T-helper 2 cell treated with Interferon-gamma antibody and Interleukin-4, amounts not matched to agents 100 ng/mL and 5 ng/mL, for 36 hours (primary cell): Measurements from ENCODE around the gene NPAS2. TPM values are rescaled to one million over a fixed set of nuclear protein-coding genes. Genes with fewer than 3 reads are reported as not detected.

ENCODE experiments used
- intact Hi-C: fragments of 100-400 bp; cut with micrococcal nuclease; formaldehyde crosslinking; loops from one replicate; pipeline ENCODE4 v1.15.1; 2023
- total RNA-seq: library from RNA; stranded (reverse); gene quantifications from 2 replicates; pipeline ENCODE4 v1.2.3, GENCODE V29; 2022

NPAS2 gene
- total RNA-seq, 1 donor from 2014 or later, result 5.2 TPM

DNA sequence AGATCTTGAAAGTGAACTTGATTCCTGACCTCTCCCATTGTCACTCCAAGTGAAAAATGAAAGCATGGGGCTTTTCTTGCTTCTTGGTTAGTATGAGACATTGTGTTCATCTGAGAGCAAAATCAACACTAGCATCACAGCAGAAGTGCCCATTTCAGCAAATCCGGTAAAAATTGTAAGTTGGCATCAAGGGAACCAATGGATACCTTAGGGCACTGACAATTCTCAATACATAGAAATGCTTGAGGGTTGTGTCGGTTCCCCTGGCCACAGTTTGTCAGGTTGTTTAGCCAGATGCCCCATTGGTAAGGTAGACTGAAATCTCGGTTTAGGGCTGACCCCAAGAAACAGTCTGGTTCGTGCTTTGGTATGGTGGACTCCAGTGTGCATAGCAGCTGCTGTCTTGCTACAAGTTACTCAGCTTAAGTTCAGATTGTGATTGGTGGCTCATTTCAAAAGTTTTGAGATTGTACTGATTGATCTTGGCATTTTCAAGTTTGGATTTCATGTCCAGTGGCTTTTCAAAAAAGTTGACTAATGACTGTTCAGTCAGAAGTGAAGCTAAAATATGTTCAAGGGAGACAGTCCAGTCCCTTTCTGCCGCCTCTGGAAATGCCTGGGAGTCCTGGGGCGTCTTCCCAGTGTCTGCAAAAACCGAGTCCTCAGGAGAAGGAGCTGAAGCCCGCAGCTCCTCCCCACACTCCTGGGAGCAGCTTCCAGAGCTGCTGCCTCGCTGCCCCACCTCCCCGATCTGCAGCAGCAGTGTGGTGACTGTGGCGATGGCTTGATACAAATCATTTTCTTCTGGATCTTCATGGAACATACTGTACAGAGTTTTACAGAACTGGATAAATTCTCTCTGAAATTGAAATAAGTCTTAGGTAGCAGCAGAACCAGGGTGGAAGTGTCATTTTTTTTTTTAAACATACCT, 187.7 kb downstream of the NPAS2 start:
- intact Hi-C loops, result no loop called here

DNA sequence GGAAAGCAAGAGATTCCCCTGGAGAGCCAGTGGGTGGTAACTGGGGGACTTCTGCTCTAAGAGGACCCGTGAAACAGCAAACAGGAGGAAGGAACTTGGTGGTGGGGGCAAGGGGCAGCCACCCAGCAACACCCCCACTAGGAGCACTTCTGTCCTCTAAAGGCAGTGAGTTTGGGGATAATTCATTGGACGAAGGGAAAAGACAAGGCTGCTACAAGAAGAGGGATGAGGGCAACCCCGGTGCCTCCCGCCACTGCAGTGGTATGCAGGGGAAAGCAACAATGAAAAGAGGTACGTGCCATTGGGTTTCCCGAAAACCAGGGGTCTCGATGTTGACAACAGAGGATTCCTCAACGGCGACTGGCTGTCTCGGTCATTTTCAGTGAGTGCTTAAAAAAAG, 191.2 kb downstream of the NPAS2 start:
- intact Hi-C loops, result no loop called here

DNA sequence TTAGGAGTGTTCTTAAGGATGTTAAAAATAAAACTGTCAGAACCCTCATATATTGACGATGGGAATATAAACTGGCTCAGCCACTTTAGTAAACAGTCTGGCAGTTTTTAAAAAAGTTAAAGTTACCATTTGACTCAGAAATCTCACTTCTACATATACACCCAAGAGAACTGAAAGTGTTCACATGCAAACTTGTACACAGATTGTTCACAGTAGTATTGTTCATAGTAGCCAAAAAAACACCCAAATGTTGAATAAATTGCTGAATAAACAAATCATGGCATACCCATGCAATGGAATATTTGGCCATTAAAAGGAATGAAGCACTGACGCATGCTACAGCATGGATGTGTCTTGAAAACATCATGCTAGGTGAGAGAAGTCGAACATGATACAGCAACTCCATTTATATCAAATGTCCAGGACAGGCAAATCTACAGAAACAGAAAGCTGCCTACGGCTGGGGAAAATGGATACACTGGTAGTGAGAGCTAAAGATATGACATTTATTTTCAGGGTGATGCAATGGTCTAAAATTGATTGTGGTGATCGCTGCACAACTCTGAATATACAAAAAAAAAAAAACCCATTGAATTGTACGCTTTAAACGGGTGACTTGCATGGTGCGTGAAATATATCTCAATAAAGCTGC, 192.2 kb downstream of the NPAS2 start:
- intact Hi-C loops, result loop anchor here (1.0 kb wide), 1 partner anchor 193 kb away; no protein-coding TSS in a partner anchor

DNA sequence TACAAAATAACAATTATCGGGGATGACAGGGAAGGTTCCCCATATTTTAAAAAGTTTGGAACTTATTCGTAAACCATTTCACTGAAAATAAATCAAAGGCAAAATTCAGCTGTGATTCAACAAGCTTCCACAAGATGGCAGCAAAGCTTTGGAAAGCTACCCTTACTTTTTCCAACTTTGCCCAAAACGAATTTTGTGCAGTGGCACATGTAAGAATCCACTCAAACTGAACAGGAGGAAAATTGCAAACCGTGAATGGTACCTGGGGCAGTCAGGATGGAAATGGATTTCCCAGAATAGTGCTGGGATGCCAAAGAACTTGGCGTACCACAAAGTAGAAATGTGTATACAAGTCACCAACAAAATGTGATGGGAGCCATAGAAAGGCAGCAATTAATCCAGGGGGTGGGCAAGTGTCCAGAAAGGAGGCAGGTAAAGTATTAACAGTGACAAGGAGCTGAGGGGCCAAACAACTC, 192.8 kb downstream of the NPAS2 start:
- intact Hi-C loops, result loop anchor here (1.0 kb wide), 1 partner anchor 193 kb away; no protein-coding TSS in a partner anchor

DNA sequence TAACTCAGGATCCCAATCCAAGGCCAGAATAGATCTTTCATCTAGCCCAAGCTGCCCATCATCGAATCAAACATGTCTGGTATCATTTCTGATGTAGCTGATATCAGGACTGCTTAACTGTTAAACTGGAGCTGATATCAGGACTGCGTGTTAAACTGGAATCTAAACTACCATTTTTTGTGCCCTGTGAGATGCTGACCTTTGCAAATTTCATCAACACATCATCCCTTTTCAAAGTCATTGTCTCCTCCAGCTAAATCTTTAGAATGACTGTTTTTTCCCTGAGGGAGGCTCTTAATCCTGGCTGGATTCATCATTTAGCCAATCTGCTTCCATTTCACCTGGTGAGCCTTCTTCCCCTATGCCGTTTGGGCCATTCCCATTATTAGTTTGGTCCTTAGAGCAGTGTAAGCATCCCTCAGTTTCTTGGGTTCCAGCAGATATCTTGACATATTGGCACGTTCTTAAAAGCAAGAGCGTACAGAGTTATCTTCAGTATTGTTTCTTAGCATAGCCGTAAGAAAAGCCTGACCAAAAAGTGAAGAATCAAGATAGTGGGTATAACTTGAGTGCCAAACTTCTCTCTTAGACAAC, 194.4 kb downstream of the NPAS2 start:
- intact Hi-C loops, result no loop called here

DNA sequence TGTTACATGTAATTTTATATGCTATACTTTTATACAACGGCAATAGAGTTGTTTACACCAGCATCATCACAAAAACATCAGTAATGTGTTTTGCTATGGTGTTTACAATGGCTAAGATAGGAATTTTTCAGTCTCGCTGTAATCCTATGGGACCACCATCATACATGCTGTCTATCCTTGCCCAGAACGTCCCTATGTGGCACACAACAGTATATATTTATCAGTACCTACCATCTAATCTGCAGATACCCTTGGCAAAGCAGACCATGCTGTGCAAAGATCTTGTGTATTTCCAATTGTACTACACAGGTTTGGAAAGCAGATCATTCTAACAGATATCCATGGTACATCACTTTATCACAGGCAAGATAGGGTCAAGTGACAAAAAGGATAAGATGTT, 197.4 kb downstream of the NPAS2 start:
- intact Hi-C loops, result no loop called here

DNA sequence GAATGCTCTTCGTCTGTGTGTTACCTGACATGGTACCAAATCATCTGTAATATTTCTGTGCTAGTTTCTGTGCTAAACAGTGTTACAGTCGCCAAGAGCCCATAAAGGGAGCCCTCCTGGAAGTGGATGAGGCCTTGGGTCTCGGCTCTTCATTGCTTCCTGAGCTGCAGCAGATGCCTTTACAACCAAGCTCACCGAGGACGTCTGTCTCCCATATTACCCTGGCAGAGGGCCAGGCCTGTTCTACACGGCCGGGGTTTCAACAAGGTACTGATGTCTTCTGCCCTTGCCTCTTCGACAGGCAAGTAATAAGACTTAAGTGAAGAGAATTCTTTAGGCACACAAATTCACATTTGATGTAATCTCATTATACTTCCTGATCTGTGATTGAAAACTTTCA, 199.0 kb downstream of the NPAS2 start:
- intact Hi-C loops, result no loop called here

DNA sequence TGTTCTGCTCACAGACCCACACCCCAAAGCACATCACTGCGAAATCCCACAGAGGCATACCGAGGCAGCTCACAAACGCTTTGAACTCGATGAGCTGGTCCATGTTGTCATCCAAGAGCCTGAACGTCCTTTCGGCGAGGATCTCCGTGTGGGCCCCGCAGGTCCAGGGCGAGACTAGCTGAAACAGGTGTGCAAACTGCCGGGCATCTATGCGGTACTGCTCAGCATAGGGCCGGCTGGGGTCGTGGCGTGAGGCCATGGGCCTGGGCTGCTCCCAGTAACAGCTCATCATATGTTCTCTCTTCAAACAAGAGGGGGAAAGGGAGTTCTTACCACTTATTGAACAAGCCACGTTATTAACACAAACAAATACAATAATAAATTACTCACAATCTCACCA, 202.3 kb downstream of the NPAS2 start:
- intact Hi-C loops, result no loop called here

DNA sequence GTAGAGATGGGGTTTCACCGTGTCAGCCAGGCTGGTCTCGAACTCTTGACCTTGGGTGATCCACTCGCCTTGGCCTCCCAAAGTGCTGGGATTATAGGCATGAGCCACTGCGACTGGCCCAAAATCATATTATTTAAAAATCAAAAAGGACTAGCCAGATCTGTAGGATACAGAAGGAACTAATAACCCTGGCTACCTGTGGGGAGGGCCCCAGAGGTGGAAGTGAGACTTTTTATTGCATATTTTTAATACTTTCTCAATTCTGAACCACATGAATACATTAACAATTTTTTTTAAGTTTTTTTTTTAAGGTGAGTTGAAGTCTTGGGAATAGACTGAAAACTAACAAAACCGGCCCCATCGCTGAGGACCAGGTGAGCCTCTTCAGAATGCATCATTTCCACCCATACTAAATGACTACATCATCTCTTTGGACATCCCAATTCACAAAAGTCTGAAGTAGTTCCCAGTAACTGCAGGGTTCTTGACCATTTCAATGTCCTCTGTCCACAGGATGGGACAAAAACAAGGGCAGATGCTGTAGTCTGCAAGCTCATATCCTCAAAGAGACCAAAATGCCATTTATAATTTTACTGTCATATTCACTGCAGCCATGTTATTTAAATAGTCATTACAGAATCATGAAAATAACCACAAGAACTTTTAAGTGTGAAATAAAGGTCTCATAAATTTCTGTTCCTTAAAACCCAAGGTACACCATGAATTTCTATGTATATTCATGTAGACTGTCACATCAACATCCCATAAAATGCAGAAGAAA, 203.6 kb downstream of the NPAS2 start:
- intact Hi-C loops, result no loop called here

DNA sequence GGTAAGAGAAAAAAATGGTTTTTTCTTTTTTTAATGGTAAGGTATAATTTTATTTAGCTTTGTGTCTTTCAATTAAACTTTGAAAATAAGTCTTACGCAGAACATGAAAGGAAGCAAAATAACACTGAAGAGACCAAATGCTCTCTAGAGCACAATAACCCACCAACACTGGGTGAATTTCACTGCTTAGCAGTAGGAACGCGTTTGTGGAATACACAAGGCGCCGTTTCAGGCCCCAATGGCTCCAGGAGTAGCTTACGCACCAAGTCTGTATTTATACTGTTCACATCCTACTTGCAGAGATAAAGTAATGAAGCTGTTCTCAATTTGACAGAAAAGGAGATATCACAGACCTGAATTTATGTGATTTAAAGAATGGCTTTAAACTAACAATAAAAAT, 205.6 kb downstream of the NPAS2 start:
- intact Hi-C loops, result no loop called here

DNA sequence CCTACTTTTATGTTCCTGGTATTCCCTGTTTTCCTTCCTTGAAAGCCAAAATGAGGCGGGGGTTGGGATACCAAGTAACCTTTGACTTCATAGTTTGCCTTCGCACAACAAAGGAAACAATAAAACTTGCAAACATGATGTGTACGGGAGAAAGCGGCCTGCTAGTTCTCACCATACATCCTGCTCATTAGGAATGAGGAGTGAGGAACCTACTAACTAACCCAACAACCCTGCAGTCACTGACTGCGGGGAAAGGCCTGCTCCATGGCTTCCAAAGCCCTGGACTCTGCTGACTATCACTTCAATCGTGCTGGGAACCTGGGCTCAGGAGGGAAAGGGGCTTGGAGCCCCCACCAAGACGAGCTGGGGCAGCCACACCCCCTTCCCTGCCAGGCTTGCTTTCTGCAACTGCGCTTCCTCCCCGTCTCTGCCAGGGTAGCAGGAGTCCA, 206.3 kb downstream of the NPAS2 start:
- intact Hi-C loops, result no loop called here

DNA sequence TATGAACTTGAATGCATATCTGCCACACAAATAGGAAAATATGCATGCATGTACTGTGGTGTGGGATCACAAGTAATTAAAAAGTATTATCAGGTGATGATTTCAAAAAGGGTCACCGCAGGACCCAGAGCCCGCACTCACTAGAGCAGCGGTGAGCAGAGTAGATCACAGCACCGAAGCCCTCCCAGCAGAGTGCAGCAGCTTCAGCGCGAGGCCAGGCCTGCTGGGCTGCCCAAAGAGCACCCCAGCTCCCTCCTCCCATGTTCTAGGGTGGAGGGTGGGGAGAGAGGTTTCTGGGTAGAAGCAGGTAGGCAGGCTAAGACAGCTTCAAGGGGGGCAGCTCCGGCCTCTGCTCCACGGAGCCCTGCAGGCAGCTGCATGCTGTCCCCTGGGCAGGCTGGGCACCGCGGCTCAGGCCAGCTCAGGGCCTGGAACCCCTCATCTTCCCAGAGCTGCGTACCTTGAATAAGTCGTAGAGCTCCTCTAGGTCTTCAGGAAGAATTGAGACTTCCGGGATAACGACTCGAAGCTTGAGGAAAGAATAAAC, 207.1 kb downstream of the NPAS2 start:
- intact Hi-C loops, result no loop called here

DNA sequence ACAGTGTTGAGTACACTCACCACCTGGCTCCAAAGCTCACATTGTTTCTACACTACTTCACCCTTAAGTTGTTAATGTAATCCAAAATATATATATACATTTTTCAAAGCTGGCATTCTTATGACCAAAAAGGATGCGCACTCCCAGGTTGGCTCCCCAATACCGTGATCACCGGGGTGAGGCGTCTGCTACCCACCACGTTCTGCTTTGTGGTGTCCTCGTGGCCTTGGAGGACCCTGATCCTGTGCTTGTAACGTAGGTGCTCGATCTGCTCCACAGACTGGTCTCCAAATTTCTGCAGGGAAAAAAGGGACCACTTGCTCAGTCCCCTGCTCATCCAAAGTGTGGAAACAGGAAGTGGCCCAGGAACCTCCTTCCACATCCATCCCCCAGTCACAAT, 207.9 kb downstream of the NPAS2 start:
- intact Hi-C loops, result no loop called here

DNA sequence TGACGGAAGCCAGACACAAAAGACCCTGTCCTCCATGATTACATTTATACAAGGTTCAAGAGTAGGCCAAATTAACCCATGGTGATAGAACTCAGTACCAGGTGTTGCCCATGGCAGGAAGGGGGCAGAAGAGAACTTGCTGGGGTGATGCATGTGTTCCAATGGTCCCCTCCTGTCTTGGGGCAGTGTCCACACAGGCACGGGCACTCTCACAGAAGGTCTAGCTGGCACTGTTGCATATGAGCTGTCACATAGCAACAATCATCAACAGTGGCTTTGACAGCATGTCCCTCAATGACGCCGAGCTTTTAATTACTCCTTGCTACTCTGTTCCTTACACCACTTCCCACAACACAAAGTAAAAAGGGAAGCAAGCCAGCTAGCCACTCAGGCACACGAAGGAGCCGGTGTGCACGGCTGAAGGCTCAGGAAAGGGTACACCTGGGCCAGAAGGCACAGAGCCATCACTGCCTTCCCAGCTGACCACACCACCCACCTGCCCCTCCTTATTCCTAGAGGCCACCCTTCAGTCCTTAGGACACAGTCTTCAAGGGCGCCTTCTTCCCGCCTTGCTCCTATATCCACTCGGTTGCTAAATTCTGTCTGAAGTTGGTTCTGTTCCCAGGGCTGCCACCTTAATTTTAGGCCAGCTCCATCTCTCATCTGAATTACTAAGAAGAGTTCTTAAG, 211.1 kb downstream of the NPAS2 start:
- intact Hi-C loops, result no loop called here

DNA sequence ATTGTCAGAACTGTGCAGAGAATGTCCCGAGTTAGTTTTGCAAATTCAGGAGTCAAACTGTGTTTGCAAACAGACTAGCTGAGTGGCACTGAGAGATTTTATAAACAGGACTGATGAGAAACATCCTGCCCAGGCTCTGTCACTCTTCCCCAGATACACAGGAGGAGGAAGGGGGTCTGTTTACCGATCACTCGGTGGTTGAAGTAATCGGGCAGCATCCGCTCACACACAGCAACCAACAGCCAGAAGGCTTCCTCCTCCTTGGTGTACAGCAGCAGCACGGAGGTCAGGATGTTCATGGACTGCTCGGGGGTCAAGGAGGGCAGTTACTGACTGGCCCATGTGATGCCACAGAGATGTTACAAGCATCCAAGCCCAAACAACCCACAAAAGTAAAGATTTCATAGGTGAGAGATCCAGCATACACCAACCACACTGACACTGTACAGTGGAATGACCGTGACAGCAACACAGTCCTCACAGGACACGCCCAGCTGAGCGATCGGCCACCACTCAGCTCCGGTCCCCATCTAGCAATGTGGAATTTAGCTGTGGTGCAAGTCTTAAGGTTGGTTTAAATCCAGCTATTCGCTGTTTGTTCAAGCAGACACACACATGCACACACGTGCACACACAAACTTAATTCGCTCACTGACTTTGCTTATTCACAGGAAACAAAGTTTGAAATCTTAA, 212.3 kb downstream of the NPAS2 start:
- intact Hi-C loops, result no loop called here

DNA sequence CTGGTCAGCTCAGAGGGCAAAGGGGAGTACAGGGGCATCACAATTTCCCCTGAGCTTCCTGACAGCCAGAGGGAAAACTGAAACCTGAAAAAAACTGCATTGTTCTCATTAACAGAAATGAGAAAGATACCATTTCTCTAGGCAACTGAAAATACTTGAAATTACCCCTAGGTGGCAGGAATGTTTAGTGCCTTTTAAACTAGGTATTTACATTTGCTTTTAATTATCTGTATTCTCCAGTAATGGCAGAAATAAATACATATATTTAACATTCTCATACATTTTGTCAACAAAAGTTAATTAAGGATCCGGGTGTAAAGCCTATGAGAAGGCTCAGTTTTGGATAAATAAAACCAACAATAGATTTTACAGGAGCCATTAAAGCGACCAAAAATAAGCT, 216.6 kb downstream of the NPAS2 start:
- intact Hi-C loops, result no loop called here

DNA sequence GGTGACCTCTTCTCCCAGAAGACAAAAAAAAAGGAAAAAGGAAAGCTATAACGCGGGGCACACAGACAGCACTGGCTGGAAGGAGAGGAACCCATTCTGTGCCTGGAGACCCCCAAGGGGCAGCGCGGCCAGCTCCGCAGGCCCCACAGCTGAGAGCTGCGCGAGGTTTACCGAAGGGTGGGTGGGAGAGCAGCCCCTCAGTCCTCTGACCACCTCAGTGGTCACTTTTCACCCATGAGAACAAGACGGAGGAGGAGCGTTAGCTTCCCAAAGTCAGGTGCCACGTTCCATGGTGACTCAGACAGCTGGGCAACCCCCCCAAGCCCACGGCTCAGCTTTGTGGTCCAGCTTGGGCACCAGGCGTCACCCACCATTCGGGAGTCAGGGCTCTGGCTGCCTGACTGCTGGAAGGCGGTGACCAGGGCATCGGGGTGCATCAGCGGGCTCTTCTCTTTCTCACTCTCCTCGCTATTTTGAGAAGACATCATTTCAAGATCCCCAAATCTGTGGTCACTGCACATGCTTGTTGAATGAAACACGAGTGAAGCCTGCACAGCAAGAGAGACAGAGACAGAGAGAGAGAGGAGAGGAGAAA, 217.3 kb downstream of the NPAS2 start:
- intact Hi-C loops, result no loop called here

DNA sequence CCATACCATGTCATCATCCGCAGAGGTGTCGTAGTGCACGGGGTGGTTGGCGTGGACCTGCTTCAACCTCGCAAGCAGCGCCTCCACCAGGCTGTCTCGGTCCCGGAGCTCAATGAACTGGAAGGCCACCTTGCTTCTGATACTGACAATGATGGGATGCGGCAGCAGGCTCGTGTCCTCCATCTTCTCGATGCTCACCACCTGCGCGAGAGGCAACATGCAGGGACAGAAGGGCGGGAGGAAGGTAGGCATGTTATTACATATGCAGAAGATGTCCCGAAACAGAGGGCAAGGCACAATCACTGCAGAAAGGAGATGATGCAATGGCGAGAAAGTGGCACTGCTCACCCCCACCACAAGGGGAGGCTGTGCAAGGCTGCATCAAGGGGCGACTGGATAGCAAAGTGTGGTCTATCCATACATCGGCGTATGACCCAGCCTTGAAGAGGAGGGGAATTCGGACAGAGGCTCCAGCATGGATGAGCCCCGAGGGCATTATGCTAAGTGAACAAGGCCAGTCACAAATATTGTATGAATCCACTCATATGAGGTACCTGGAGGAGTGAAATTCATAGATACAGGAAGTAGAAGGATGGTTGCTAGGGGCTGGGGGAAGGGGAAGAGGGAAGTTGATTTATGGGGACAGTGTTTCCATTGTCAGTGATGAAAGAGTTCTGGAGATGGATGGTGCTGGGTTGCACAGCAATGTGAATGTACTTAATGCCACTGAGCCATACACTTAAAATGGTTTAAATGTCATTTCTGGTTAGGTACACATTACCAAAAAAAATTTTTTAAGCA, 218.7 kb downstream of the NPAS2 start:
- intact Hi-C loops, result loop anchor here (1.0 kb wide), 1 partner anchor 167 kb away; no protein-coding TSS in a partner anchor
